C4-2B (cell line): ENCODE data around the gene TMEM181.

Source experiments
- H3K27ac ChIP-seq: fragments of 450-650 bp; 2 replicates; pipeline ENCODE4 v1.5.1; 2017
- CTCF ChIP-seq: fragments of 450-650 bp; conservative IDR thresholded peaks from 2 replicates; pipeline ENCODE4 v1.5.1; 2017; ENCODE audit warnings: mild to moderate bottlenecking
- ZFX ChIP-seq: fragments of 450-650 bp; IDR thresholded peaks from 2 replicates; pipeline ENCODE4 v1.6.1; 2017

The TMEM181 gene

GRCh38 chr6:158662607-158662953, 102.7 kb downstream of the TMEM181 start:
- no peak for TF ChIP-seq CTCF
- no peak for TF ChIP-seq ZFX
- H3K27ac ChIP-seq = no peak overlapping the region

GRCh38 chr6:158662954-158663624, 103.2 kb downstream of the TMEM181 start:
- peak overlapping the region; percentile 54 for H3K27ac ChIP-seq
- no peak for TF ChIP-seq CTCF
- TF ChIP-seq ZFX = no peak

- peak overlapping the region; percentile 54 for H3K27ac ChIP-seq
- no peak for TF ChIP-seq ZFX
- no peak for TF ChIP-seq CTCF
These were observed 103.8 kb downstream of the TMEM181 start for GRCh38 chr6:158663625-158664165.

- no peak overlapping the region for H3K27ac ChIP-seq
- TF ChIP-seq CTCF (no peak), ZFX (no peak)
These were observed 105.4 kb downstream of the TMEM181 start for GRCh38 chr6:158665332-158665731.

- H3K27ac ChIP-seq = peak overlapping the region; percentile 35
- TF ChIP-seq ZFX (no peak), CTCF (no peak)
These were observed 106.9 kb downstream of the TMEM181 start for GRCh38 chr6:158666628-158667359.

- no peak overlapping the region for H3K27ac ChIP-seq
- TF ChIP-seq ZFX (no peak), CTCF (no peak)
These were observed 107.6 kb downstream of the TMEM181 start for GRCh38 chr6:158667360-158667981.

GRCh38 chr6:158668707-158669103, 108.8 kb downstream of the TMEM181 start:
- TF ChIP-seq CTCF (no peak), ZFX (no peak)
- H3K27ac ChIP-seq = no peak overlapping the region
